CD4-positive, alpha-beta memory T cell (primary cell): Measurements from ENCODE around the gene TLNRD1. TPM values are rescaled to one million over a fixed set of nuclear protein-coding genes. Genes with fewer than 3 reads are reported as not detected.
A peak's percentile ranks its signal among the peaks of the same experiment; 100 is the strongest.

Experiments used
- CTCF ChIA-PET: fragments of 350-600 bp; sonication (Branson Sonifier 250); formaldehyde crosslinking; loops from one replicate; lab custom pipeline; 2021; ENCODE audit warnings: inconsistent platforms; ENCODE audit not compliant: partially characterized antibody; lab: Charles Lee
- POLR2A ChIA-PET: fragments of 350-600 bp; sonication (Branson Sonifier 250); formaldehyde crosslinking; loops from one replicate; lab custom pipeline; 2021; ENCODE audit not compliant: partially characterized antibody; lab: Charles Lee
- DNase-seq, 5 donors: peaks; one replicate each; pipeline versions ENCODE4 v3.0.0 to v3.0.0-alpha.2; 2020 to 2022; ENCODE audit warnings: mixed read lengths in 1 of 5
- H3K27ac ChIP-seq: one replicate; pipeline ENCODE4 v1.7.0; 2013; ENCODE audit warnings: low read depth, low read length
- H3K27me3 ChIP-seq: 2 replicates; pipeline ENCODE4 v1.7.0; 2013; ENCODE audit warnings: mild to moderate bottlenecking, low read length, moderate library complexity; ENCODE audit not compliant: insufficient read depth
- H3K36me3 ChIP-seq: 2 replicates; pipeline ENCODE4 v1.7.0; 2013; ENCODE audit warnings: mild to moderate bottlenecking, low read length, moderate library complexity; ENCODE audit not compliant: insufficient read depth
- H3K4me1 ChIP-seq: 2 replicates; pipeline ENCODE4 v1.7.0; 2013; ENCODE audit warnings: mild to moderate bottlenecking, low read length, moderate library complexity; ENCODE audit not compliant: insufficient read depth
- H3K4me3 ChIP-seq, 2 donors: one replicate each; pipeline ENCODE4 v1.7.0; 2013; ENCODE audit warnings: low read length in 2 of 2, mild to moderate bottlenecking in 1 of 2
- H3K9me3 ChIP-seq, 2 donors: one replicate each; pipeline ENCODE4 v1.7.0; 2013; ENCODE audit warnings: low read length in 2 of 2, control low read depth in 1 of 2; ENCODE audit not compliant: control insufficient read depth in 1 of 2
- H3K27ac Mint-ChIP-seq, 7 donors: one replicate each; pipeline ENCODE4 v1.8.0; 2020 to 2021; ENCODE audit warnings: mixed read lengths in 7 of 7, mild to moderate bottlenecking in 6 of 7, inconsistent platforms in 3 of 7, moderate library complexity in 3 of 7
- H3K27me3 Mint-ChIP-seq, 2 donors: one replicate each; pipeline ENCODE4 v1.8.0; 2020 to 2021; ENCODE audit warnings: mixed read lengths in 2 of 2
- H3K36me3 Mint-ChIP-seq, 2 donors: one replicate each; pipeline ENCODE4 v1.8.0; 2020 to 2021; ENCODE audit warnings: mixed read lengths in 2 of 2, inconsistent platforms in 1 of 2, mild to moderate bottlenecking in 1 of 2
- H3K4me1 Mint-ChIP-seq, 4 donors: one replicate each; pipeline ENCODE4 v1.8.0; 2020 to 2021; ENCODE audit warnings: mixed read lengths in 4 of 4, mild to moderate bottlenecking in 1 of 4
- H3K4me3 Mint-ChIP-seq, 8 donors: one replicate each; pipeline ENCODE4 v1.8.0; 2020 to 2021; ENCODE audit warnings: mixed read lengths in 8 of 8, mild to moderate bottlenecking in 7 of 8, moderate library complexity in 6 of 8, inconsistent platforms in 3 of 8
- H3K9me3 Mint-ChIP-seq, 8 donors: one replicate each; pipeline ENCODE4 v1.8.0; 2020 to 2021; ENCODE audit warnings: mixed read lengths in 8 of 8, mild to moderate bottlenecking in 5 of 8, inconsistent platforms in 3 of 8, moderate library complexity in 1 of 8
- intact Hi-C: fragments of 100-400 bp; cut with micrococcal nuclease; formaldehyde crosslinking; loops from one replicate; pipeline ENCODE4 v1.15.1; 2023
- polyA plus RNA-seq, 2 donors: library from polyadenylated mRNA; unstranded; fragments of 300-500 nt; fragmentation: Illumina TruSeq; gene quantifications; one replicate each; pipeline ENCODE4 v1.2.3, GENCODE V29; 2021
- total RNA-seq, 2 experiments: library from RNA; stranded (reverse); gene quantifications; one replicate each; pipeline ENCODE4 v1.2.3, GENCODE V29; 2021

TLNRD1 gene
- total and polyA plus RNA-seq, 4 experiments from 2014 or later: 2.4 to 29.8 (median 17.5) TPM

DNA sequence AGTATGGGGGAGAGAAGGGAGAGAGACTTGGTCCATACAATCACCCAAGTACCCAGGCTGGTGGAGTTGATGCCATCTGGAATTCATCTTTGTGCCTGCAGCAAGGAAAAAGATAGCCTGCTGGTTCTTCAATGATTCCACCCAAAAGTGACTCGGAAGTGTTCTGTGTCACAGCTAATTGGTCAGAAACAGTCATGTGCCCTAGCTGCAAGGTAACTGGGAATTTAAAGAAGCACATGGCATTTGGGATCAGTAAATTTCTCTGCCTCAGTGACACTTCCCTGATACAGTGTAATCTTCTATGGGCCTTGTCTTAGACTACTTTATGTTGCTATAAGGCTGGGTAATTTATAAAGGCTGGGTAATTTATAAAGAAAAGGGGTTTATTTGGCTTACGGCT, 17.5 kb downstream of the TLNRD1 start:
- Mint-ChIP-seq H3K27me3 (no peaks in the 10 kb centered on the region), H3K27ac (peak overlapping the region in 1 of 7 donors; percentile 18), H3K4me3 (no peak overlapping the region), H3K4me1 (peaks cover 3 to 9% (median 4%) of the 10 kb centered on the region in 4 donors), H3K9me3 (no peaks in the 10 kb centered on the region), H3K36me3 (peaks cover 3 to 5% of the 10 kb centered on the region in 2 donors)
- H3K4me3 ChIP-seq: no peak overlapping the region
- DNase-seq: no peak
- peaks cover under 1% of the 10 kb centered on the region for H3K4me1 ChIP-seq
- no peaks in the 10 kb centered on the region for H3K36me3 ChIP-seq
- H3K27ac ChIP-seq: no peak overlapping the region
- ChIA-PET POLR2A (no interaction called here), CTCF (interaction anchor here (1.0 kb wide), 1 partner anchor 248 kb away, joined by 3 read pairs; no protein-coding TSS in a partner anchor)
- H3K27me3 ChIP-seq: no peaks in the 10 kb centered on the region
- no peaks in the 10 kb centered on the region for H3K9me3 ChIP-seq
- intact Hi-C loops: no loop called here

DNA sequence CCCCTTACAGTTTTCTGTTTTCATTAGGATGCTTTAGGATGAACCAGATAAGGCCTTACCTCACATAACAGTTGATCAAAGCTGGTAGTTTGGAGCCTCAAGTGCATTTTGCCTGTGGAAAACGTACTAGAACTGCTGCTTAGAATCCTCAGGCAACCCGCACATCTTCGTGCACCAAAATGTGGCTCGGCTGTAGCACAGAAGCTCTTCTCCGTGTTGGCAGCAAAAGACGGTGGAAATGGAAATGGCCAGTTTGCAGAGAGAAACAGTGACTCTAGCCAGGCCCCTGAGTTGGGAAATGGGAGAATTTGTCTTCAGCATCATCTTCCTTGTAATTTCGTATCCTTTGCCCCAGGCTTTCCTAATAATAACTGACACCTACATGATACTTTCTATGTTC, 20.6 kb downstream of the TLNRD1 start:
- H3K9me3 ChIP-seq: no peaks in the 10 kb centered on the region
- Mint-ChIP-seq H3K9me3 (no peaks in the 10 kb centered on the region), H3K4me3 (no peak overlapping the region), H3K4me1 (peaks cover 13 to 18% (median 15%) of the 10 kb centered on the region in 4 donors), H3K36me3 (peaks cover 0 to 4% of the 10 kb centered on the region in 2 donors), H3K27ac (no peak overlapping the region), H3K27me3 (peaks cover 0 to 1% of the 10 kb centered on the region in 2 donors)
- peaks cover 11% of the 10 kb centered on the region for H3K4me1 ChIP-seq
- CTCF ChIA-PET: interaction anchor here (1.0 kb wide), 1 partner anchor 245 kb away, joined by 3 read pairs; no protein-coding TSS in a partner anchor
- DNase-seq: no peak
- POLR2A ChIA-PET: no interaction called here
- intact Hi-C loops: no loop called here
- H3K27ac ChIP-seq: no peak overlapping the region
- H3K27me3 ChIP-seq: no peaks in the 10 kb centered on the region
- H3K4me3 ChIP-seq: no peak overlapping the region
- H3K36me3 ChIP-seq: no peaks in the 10 kb centered on the region

DNA sequence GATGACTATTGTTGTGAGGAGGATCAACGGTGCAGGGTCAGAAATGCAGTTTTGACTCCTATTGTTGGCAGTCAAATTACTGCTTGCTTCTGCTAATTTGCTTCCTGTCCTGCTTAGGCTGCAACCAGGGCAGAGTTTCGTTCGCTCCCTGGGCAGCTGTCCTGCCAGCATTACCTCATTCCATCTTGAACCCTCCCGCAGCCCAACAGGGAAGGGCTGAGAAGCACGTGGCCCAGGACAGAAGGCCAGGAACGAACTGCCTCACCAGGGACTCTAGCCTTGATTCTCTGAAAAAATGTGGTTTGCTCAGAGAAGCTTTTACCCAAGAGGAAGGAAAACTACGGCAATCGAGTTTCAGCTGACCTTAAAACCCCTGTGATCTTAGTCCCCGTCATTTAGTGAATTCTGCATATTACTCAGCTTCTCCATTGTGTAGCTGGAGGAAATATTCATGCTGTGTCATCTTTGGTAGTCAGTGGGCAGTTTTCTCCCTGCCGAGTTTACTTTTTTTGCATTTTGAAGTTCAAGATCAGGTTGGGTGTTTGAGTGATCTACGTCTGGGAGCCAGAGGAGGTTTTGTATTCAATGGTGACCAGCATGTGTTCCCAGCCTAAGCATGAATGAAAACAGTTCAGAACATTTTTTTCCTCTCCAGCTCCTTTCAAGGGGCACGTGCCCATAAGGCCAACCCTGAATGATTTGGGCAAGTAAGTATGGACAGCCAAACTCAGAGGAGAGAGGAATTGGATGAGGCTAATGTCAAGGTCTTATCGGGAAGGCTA, 23.0 kb downstream of the TLNRD1 start:
- no peak for DNase-seq
- H3K27ac ChIP-seq: no peak overlapping the region
- CTCF ChIA-PET: interaction anchor here (1.0 to 1.2 kb wide), 2 partner anchors 28 to 242 kb away, joined by 3 read pairs; no protein-coding TSS in a partner anchor
- no peak overlapping the region for H3K4me3 ChIP-seq
- intact Hi-C loops: no loop called here
- H3K27ac Mint-ChIP-seq: peak overlapping the region in 3 of 7 donors; percentile 2 to 59 (median 53)
- peaks cover 0 to 1% of the 10 kb centered on the region in 2 donors for H3K27me3 Mint-ChIP-seq
- H3K36me3 ChIP-seq: no peaks in the 10 kb centered on the region
- peaks cover 0 to 4% of the 10 kb centered on the region in 2 donors for H3K36me3 Mint-ChIP-seq
- no peaks in the 10 kb centered on the region for H3K27me3 ChIP-seq
- peak overlapping the region in 7 of 8 donors; percentile 7 to 52 (median 39) for H3K4me3 Mint-ChIP-seq
- no peaks in the 10 kb centered on the region for H3K9me3 Mint-ChIP-seq
- POLR2A ChIA-PET: no interaction called here
- no peaks in the 10 kb centered on the region for H3K9me3 ChIP-seq
- peaks cover 11 to 18% (median 15%) of the 10 kb centered on the region in 4 donors for H3K4me1 Mint-ChIP-seq
- H3K4me1 ChIP-seq: peaks cover 11% of the 10 kb centered on the region

DNA sequence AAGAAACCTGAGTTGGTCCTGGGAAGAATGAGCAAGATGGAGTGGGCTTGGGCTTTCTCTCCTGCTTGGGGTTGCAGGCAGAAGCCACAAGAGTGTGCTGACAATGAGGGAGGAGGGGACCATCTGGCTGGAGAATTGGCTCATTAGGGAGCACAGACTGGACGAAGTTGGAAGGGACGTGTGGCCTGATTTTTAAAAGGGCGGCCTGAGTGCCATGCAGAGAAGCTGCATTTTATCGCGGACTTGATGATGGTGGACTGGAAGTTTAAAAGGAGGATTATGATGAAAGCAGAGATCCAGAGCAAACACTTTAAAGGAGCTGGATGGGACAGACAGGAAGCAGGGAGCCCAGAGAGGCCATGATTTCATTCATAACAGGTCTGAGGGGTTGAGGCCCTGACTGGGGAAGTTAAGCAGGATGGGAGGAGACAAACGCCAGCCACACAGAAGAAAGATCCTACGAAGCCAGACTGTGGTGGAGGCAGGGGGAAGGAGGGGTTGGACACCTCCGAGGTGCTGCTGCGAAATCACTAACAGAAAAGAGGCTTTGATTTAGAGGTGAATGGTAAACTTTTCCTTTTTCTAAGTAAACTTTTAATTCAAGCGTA, 23.6 kb downstream of the TLNRD1 start:
- Histone ChIP-seq H3K27me3 (no peaks in the 10 kb centered on the region), H3K4me1 (peaks cover 11% of the 10 kb centered on the region), H3K27ac (no peak overlapping the region), H3K36me3 (no peaks in the 10 kb centered on the region), H3K4me3 (no peak overlapping the region), H3K9me3 (no peaks in the 10 kb centered on the region)
- Mint-ChIP-seq H3K27me3 (peaks cover 0 to 1% of the 10 kb centered on the region in 2 donors), H3K9me3 (peaks cover 0 to 3% (median 0%) of the 10 kb centered on the region in 8 donors), H3K27ac (peak overlapping the region in 2 of 7 donors; percentile 9 to 23), H3K4me1 (peaks cover 11 to 18% (median 15%) of the 10 kb centered on the region in 4 donors), H3K36me3 (peaks cover 0 to 4% of the 10 kb centered on the region in 2 donors), H3K4me3 (no peak overlapping the region)
- intact Hi-C loops: no loop called here
- no peak for DNase-seq
- CTCF ChIA-PET: interaction anchor here (1.0 to 1.2 kb wide), 2 partner anchors 29 to 242 kb away, joined by 3 read pairs; no protein-coding TSS in a partner anchor
- POLR2A ChIA-PET: no interaction called here

DNA sequence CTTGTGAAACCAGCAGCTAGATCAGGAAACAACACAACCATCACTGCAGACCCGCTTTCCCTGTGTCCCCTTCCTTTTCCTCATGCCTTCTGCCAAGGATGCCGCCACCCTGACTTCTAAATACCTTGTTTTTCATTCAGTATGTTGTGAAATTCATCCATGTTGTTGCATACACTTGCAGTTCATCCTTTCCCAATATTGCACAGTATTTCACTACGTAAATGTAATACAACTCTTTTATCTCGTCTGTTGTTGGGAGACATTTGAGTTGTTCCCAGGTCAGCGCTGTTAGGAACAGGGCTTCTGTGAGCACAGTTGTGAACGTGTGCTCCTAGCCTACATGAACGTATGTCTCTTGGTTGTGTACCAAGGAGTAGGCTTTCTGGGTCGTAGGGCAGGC, 24.2 kb downstream of the TLNRD1 start:
- no peak overlapping the region for H3K4me3 Mint-ChIP-seq
- no peak overlapping the region for H3K27ac Mint-ChIP-seq
- Histone ChIP-seq H3K9me3 (no peaks in the 10 kb centered on the region), H3K27ac (no peak overlapping the region), H3K36me3 (no peaks in the 10 kb centered on the region), H3K4me3 (no peak overlapping the region), H3K4me1 (peaks cover 11% of the 10 kb centered on the region), H3K27me3 (no peaks in the 10 kb centered on the region)
- peaks cover 11 to 18% (median 15%) of the 10 kb centered on the region in 4 donors for H3K4me1 Mint-ChIP-seq
- H3K36me3 Mint-ChIP-seq: peaks cover 0 to 8% of the 10 kb centered on the region in 2 donors
- no peak for DNase-seq
- peaks cover 0 to 9% (median 4%) of the 10 kb centered on the region in 8 donors for H3K9me3 Mint-ChIP-seq
- H3K27me3 Mint-ChIP-seq: peaks cover 0 to 1% of the 10 kb centered on the region in 2 donors
- ChIA-PET CTCF (interaction anchor here (1.1 kb wide), 1 partner anchor 9 kb away, joined by 4 read pairs; no protein-coding TSS in a partner anchor), POLR2A (no interaction called here)
- intact Hi-C loops: no loop called here

DNA sequence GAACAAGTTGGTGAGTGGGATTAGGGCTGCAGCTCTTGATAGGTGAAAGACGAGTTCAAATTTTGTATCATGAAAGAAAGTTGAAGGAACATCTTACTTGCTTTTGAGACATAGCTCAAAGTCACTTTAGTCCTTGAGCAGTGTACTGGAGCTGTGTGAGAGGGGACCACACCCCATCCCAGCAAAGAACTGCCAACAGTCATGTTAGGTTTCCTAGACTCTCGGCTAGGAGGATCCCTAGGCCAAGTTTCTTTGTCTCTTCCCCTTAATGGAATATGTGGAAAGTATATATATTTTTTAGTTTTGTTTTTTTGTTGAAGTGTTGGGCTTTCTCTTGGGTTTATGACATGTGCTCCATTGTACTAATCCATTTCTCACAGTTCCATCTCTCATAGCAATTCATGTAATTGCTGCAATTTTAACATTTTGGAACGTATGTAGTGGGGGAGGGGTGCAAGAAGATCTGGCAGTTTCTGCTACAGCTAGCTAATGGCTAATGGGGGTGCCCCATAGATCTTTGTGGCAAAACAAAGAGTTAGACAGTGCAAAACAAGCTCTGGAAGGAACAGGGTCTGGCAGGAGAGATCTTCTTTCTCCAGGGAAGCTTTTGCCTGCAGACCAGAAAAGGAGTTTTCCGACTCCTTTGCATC, 25.1 kb downstream of the TLNRD1 start:
- Histone ChIP-seq H3K27me3 (no peaks in the 10 kb centered on the region), H3K9me3 (no peaks in the 10 kb centered on the region), H3K36me3 (no peaks in the 10 kb centered on the region), H3K4me3 (no peak overlapping the region), H3K27ac (no peak overlapping the region), H3K4me1 (peaks cover 11% of the 10 kb centered on the region)
- Mint-ChIP-seq H3K9me3 (peaks cover 0 to 11% (median 5%) of the 10 kb centered on the region in 8 donors), H3K36me3 (peaks cover 0 to 9% of the 10 kb centered on the region in 2 donors), H3K4me1 (peaks cover 11 to 18% (median 15%) of the 10 kb centered on the region in 4 donors), H3K27me3 (peaks cover 1 to 4% of the 10 kb centered on the region in 2 donors), H3K4me3 (no peak overlapping the region), H3K27ac (no peak overlapping the region)
- ChIA-PET POLR2A (no interaction called here), CTCF (interaction anchor here (1.1 kb wide), 1 partner anchor 8 kb away, joined by 4 read pairs; no protein-coding TSS in a partner anchor)
- intact Hi-C loops: no loop called here
- no peak for DNase-seq
